H1 (cell line): Measurements from ENCODE around the gene SULT2B1. TPM values are rescaled to one million over a fixed set of nuclear protein-coding genes. Genes with fewer than 3 reads are reported as not detected.

Source experiments
- BACH1 ChIP-seq: IDR thresholded peaks from 2 replicates; pipeline ENCODE4 v1.6.1; 2012; ENCODE audit warnings: low read length, improper control_type of control experiment
- EZH2 ChIP-seq: fragments of 200-600 bp; sonication (generic); IDR thresholded peaks from 2 replicates; pipeline ENCODE4 v1.7.1; 2012; ENCODE audit warnings: low read depth, mild to moderate bottlenecking, moderate library complexity, low read length, inconsistent platforms; ENCODE audit not compliant: severe bottlenecking
- MAFK ChIP-seq: IDR thresholded peaks from 2 replicates; pipeline ENCODE4 v1.6.1; 2012; ENCODE audit warnings: low read depth, mild to moderate bottlenecking, improper control_type of control experiment, low read length
- SP1 ChIP-seq: IDR thresholded peaks from 2 replicates; pipeline ENCODE4 v1.6.1; 2011; ENCODE audit warnings: low read depth, low read length
- SUZ12 ChIP-seq: fragments of 200-600 bp; sonication (generic); IDR thresholded peaks from 2 replicates; pipeline ENCODE4 v1.6.1; 2012; ENCODE audit warnings: mild to moderate bottlenecking, inconsistent platforms, low read length, moderate library complexity, mixed read lengths
- TAF7 ChIP-seq: optimal IDR thresholded peaks from 2 replicates; pipeline ENCODE3; 2011; ENCODE audit warnings: low read depth, mild to moderate bottlenecking, inconsistent platforms, low read length, moderate library complexity, borderline replicate concordance
- YY1 ChIP-seq: IDR thresholded peaks from 2 replicates; pipeline ENCODE4 v1.6.1; 2011; ENCODE audit warnings: low read depth, mild to moderate bottlenecking, low read length
- polyA plus RNA-seq, 7 experiments: library from polyadenylated mRNA; depleted of rRNA in 3 of 7; stranded (reverse) in 5 of 7; unstranded in 2 of 7; fragments of >200 nt in 5 of 7; fragments of 200-250 nt in 2 of 7; gene quantifications; 1 replicate in 5 of 7; 2 replicates in 1 of 7; 4 replicates in 1 of 7; pipeline versions ENCODE4 v1.2.1 to v1.2.3, GENCODE V29; 2011 to 2013; ENCODE audit warnings: missing spikeins in 2 of 7, mixed read lengths in 2 of 7
- total RNA-seq: library from RNA; stranded (reverse); fragmentation: NEBNext Ultra II Directional; extraction: Animal tissue kit (Norgen Biotek cat#: 25700); gene quantifications from 2 replicates; pipeline ENCODE4 v1.2.1, GENCODE V29; 2021
- TF ChIP-seq, protein P1 (sequence below): fragments of 300-600 bp; sonication (generic); IDR thresholded peaks from 2 replicates; pipeline ENCODE4 v1.7.1; 2012; ENCODE audit warnings: low read length, moderate library complexity, mild to moderate bottlenecking, inconsistent platforms; ENCODE audit not compliant: insufficient replicate concordance
- TF ChIP-seq, protein P2 (sequence below): IDR thresholded peaks from 2 replicates; pipeline ENCODE4 v1.6.1; 2012; ENCODE audit warnings: inconsistent platforms

SULT2B1 gene
- total and polyA plus RNA-seq, 2 of the 8 experiments (the other 6 are each of a cell fraction or from before 2014, with no cell fraction given): 1.5 to 2.6 TPM

DNA sequence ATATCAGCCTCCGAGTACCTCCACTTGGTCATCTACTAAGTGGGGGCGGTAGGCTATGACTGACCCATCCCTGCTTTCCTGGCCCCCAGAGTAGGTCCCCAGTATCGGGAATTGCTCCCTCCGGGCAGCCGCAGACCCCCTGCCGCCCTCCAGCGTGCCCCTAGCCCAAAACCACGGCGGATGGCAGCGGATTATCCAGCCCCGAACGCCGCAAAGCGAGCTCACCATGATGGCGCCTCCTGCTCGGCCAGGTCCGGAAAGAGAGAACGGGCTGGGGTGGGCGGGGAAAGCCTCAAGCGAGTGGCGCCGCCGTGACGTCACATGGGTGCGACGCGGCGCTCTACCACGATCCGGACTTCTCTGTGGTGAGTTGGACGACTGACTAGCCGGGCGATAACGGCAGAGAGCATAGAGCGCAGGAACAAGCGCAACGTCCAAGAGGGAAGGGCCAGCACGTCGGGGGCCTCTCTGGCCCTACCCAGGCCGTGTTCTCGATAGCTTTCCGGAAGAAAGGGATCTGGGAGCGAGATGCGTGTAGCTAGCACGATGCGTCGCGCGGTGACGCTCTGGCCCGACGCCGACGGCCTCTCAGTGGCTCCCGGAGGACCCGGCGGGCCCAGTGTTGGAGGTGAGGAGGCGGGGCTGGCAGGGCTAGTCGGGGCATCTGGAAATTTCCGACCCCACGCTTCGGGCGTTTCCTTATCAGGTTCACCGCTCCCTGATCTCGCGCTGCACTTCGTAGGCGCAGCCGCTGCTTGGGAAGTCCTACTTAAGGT, 67.1 kb downstream of the SULT2B1 start, which contains the start of the genes RPL18 and SPHK2 (continued):
- TF ChIP-seq TAF7: peak; percentile 99
- TF ChIP-seq, protein P1, sequence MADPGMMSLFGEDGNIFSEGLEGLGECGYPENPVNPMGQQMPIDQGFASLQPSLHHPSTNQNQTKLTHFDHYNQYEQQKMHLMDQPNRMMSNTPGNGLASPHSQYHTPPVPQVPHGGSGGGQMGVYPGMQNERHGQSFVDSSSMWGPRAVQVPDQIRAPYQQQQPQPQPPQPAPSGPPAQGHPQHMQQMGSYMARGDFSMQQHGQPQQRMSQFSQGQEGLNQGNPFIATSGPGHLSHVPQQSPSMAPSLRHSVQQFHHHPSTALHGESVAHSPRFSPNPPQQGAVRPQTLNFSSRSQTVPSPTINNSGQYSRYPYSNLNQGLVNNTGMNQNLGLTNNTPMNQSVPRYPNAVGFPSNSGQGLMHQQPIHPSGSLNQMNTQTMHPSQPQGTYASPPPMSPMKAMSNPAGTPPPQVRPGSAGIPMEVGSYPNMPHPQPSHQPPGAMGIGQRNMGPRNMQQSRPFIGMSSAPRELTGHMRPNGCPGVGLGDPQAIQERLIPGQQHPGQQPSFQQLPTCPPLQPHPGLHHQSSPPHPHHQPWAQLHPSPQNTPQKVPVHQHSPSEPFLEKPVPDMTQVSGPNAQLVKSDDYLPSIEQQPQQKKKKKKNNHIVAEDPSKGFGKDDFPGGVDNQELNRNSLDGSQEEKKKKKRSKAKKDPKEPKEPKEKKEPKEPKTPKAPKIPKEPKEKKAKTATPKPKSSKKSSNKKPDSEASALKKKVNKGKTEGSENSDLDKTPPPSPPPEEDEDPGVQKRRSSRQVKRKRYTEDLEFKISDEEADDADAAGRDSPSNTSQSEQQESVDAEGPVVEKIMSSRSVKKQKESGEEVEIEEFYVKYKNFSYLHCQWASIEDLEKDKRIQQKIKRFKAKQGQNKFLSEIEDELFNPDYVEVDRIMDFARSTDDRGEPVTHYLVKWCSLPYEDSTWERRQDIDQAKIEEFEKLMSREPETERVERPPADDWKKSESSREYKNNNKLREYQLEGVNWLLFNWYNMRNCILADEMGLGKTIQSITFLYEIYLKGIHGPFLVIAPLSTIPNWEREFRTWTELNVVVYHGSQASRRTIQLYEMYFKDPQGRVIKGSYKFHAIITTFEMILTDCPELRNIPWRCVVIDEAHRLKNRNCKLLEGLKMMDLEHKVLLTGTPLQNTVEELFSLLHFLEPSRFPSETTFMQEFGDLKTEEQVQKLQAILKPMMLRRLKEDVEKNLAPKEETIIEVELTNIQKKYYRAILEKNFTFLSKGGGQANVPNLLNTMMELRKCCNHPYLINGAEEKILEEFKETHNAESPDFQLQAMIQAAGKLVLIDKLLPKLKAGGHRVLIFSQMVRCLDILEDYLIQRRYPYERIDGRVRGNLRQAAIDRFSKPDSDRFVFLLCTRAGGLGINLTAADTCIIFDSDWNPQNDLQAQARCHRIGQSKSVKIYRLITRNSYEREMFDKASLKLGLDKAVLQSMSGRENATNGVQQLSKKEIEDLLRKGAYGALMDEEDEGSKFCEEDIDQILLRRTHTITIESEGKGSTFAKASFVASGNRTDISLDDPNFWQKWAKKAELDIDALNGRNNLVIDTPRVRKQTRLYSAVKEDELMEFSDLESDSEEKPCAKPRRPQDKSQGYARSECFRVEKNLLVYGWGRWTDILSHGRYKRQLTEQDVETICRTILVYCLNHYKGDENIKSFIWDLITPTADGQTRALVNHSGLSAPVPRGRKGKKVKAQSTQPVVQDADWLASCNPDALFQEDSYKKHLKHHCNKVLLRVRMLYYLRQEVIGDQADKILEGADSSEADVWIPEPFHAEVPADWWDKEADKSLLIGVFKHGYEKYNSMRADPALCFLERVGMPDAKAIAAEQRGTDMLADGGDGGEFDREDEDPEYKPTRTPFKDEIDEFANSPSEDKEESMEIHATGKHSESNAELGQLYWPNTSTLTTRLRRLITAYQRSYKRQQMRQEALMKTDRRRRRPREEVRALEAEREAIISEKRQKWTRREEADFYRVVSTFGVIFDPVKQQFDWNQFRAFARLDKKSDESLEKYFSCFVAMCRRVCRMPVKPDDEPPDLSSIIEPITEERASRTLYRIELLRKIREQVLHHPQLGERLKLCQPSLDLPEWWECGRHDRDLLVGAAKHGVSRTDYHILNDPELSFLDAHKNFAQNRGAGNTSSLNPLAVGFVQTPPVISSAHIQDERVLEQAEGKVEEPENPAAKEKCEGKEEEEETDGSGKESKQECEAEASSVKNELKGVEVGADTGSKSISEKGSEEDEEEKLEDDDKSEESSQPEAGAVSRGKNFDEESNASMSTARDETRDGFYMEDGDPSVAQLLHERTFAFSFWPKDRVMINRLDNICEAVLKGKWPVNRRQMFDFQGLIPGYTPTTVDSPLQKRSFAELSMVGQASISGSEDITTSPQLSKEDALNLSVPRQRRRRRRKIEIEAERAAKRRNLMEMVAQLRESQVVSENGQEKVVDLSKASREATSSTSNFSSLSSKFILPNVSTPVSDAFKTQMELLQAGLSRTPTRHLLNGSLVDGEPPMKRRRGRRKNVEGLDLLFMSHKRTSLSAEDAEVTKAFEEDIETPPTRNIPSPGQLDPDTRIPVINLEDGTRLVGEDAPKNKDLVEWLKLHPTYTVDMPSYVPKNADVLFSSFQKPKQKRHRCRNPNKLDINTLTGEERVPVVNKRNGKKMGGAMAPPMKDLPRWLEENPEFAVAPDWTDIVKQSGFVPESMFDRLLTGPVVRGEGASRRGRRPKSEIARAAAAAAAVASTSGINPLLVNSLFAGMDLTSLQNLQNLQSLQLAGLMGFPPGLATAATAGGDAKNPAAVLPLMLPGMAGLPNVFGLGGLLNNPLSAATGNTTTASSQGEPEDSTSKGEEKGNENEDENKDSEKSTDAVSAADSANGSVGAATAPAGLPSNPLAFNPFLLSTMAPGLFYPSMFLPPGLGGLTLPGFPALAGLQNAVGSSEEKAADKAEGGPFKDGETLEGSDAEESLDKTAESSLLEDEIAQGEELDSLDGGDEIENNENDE: no peak
- no peak for TF ChIP-seq MAFK
- peak; percentile 90 for TF ChIP-seq YY1
- no peak for TF ChIP-seq BACH1
- TF ChIP-seq EZH2: no peak
- TF ChIP-seq, protein P2, sequence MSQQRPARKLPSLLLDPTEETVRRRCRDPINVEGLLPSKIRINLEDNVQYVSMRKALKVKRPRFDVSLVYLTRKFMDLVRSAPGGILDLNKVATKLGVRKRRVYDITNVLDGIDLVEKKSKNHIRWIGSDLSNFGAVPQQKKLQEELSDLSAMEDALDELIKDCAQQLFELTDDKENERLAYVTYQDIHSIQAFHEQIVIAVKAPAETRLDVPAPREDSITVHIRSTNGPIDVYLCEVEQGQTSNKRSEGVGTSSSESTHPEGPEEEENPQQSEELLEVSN: no peak
- no peak for TF ChIP-seq SUZ12
- TF ChIP-seq SP1: peak; percentile 73
